ENCODE data around the gene KNTC1.
"Not testable (repeated sequence)": the region's sequence is repeated elsewhere in the genome, so short reads cannot be mapped to it uniquely, and the experiment has no call there.

The KNTC1 gene

GRCh38 chr12:122503783-122504590 is 23.1 kb upstream of the KNTC1 start:
- no peak overlapping the region for H3K4me2 ChIP-seq (ENCODE audit: low read length)
- TF ChIP-seq, protein P1, sequence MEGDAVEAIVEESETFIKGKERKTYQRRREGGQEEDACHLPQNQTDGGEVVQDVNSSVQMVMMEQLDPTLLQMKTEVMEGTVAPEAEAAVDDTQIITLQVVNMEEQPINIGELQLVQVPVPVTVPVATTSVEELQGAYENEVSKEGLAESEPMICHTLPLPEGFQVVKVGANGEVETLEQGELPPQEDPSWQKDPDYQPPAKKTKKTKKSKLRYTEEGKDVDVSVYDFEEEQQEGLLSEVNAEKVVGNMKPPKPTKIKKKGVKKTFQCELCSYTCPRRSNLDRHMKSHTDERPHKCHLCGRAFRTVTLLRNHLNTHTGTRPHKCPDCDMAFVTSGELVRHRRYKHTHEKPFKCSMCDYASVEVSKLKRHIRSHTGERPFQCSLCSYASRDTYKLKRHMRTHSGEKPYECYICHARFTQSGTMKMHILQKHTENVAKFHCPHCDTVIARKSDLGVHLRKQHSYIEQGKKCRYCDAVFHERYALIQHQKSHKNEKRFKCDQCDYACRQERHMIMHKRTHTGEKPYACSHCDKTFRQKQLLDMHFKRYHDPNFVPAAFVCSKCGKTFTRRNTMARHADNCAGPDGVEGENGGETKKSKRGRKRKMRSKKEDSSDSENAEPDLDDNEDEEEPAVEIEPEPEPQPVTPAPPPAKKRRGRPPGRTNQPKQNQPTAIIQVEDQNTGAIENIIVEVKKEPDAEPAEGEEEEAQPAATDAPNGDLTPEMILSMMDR (IDR thresholded peaks at IDR 0.05) = no peak
- H3K4me1 ChIP-seq = no peaks in the 10 kb centered on the region
- no peak overlapping the region for H2AFZ ChIP-seq
- H3K79me2 ChIP-seq = peaks cover 2% of the 10 kb centered on the region
- no peaks in the 10 kb centered on the region for H3K9me3 ChIP-seq (ENCODE audit: control insufficient read depth, low read length)
- no peak overlapping the region for H3K4me3 ChIP-seq (ENCODE audit: low read depth, low read length)
- no peak overlapping the region for H3K9ac ChIP-seq
- H3K36me3 ChIP-seq (ENCODE audit: control insufficient read depth, insufficient read depth, low read length) = no peaks in the 10 kb centered on the region
- no peaks in the 10 kb centered on the region for H3K27me3 ChIP-seq (ENCODE audit: control insufficient read depth, insufficient read depth, low read length)
- H3K27ac ChIP-seq = no peak overlapping the region

GRCh38 chr12:122505419-122506051 is 21.5 kb upstream of the KNTC1 start:
- Histone ChIP-seq H3K4me3 (ENCODE audit: low read depth, low read length) (no peak overlapping the region), H3K27ac (no peak overlapping the region), H2AFZ (no peak overlapping the region), H3K9ac (no peak overlapping the region), H3K9me3 (ENCODE audit: control insufficient read depth, low read length) (no peaks in the 10 kb centered on the region), H3K36me3 (ENCODE audit: control insufficient read depth, insufficient read depth, low read length) (no peaks in the 10 kb centered on the region), H3K4me1 (no peaks in the 10 kb centered on the region), H3K79me2 (no peaks in the 10 kb centered on the region), H3K4me2 (ENCODE audit: low read length) (no peak overlapping the region), H3K27me3 (ENCODE audit: control insufficient read depth, insufficient read depth, low read length) (no peaks in the 10 kb centered on the region)
- TF ChIP-seq, protein P1 (IDR thresholded peaks at IDR 0.05) = no peak

- H3K9me3 ChIP-seq (ENCODE audit: control insufficient read depth, low read length) = no peaks in the 10 kb centered on the region
- H3K4me1 ChIP-seq = no peaks in the 10 kb centered on the region
- no peak overlapping the region for H3K9ac ChIP-seq
- no peak overlapping the region for H3K27ac ChIP-seq
- no peaks in the 10 kb centered on the region for H3K36me3 ChIP-seq (ENCODE audit: control insufficient read depth, insufficient read depth, low read length)
- H3K4me2 ChIP-seq (ENCODE audit: low read length) = no peak overlapping the region
- TF ChIP-seq, protein P1 (IDR thresholded peaks at IDR 0.05) = no peak
- H3K4me3 ChIP-seq (ENCODE audit: low read depth, low read length) = no peak overlapping the region
- no peaks in the 10 kb centered on the region for H3K79me2 ChIP-seq
- H2AFZ ChIP-seq = no peak overlapping the region
- H3K27me3 ChIP-seq (ENCODE audit: control insufficient read depth, insufficient read depth, low read length) = no peaks in the 10 kb centered on the region
These were observed 20.6 kb upstream of the KNTC1 start for GRCh38 chr12:122506393-122506938.

DNA sequence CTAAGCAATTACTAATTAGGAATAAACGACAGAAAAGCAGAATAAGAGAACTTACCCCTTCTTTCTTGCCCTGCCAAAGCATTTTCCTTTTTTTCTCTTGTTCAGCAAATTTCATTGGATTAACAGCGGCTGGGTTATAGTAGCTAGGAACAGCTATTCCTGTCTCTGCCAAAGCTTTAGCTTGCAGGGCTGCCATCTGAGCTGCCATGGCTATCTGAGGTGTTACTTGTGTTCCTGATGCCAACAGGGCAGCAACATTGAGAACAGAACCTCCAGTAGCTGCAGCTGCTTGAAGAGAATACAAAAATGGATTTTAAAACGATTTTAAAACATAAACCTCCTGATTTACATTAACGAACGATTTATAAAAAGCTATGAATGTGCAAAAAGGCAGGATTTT is 18.9 kb upstream of the KNTC1 start:
- Histone ChIP-seq H3K4me2 (ENCODE audit: low read length) (no peak overlapping the region), H3K36me3 (ENCODE audit: control insufficient read depth, insufficient read depth, low read length) (no peaks in the 10 kb centered on the region), H3K27me3 (ENCODE audit: control insufficient read depth, insufficient read depth, low read length) (no peaks in the 10 kb centered on the region), H2AFZ (no peak overlapping the region), H3K9me3 (ENCODE audit: control insufficient read depth, low read length) (no peaks in the 10 kb centered on the region), H3K4me3 (ENCODE audit: low read depth, low read length) (no peak overlapping the region), H3K27ac (no peak overlapping the region), H3K79me2 (no peaks in the 10 kb centered on the region), H3K9ac (no peak overlapping the region), H3K4me1 (no peaks in the 10 kb centered on the region)
- TF ChIP-seq, protein P1 (IDR thresholded peaks at IDR 0.05) = no peak

GRCh38 chr12:122513028-122513427 is 14.0 kb upstream of the KNTC1 start:
- H3K4me2 ChIP-seq (ENCODE audit: low read length); H3K4me1 ChIP-seq; H2AFZ ChIP-seq; H3K9me3 ChIP-seq (ENCODE audit: control insufficient read depth, low read length); H3K27me3 ChIP-seq (ENCODE audit: control insufficient read depth, insufficient read depth, low read length); H3K4me3 ChIP-seq (ENCODE audit: low read depth, low read length); H3K36me3 ChIP-seq (ENCODE audit: control insufficient read depth, insufficient read depth, low read length); H3K9ac ChIP-seq; H3K27ac ChIP-seq: not testable (repeated sequence)
- peaks cover 11% of the 10 kb centered on the region for H3K79me2 ChIP-seq
